Measurements from ENCODE around the gene HSD17B2.

HSD17B2 gene

DNA sequence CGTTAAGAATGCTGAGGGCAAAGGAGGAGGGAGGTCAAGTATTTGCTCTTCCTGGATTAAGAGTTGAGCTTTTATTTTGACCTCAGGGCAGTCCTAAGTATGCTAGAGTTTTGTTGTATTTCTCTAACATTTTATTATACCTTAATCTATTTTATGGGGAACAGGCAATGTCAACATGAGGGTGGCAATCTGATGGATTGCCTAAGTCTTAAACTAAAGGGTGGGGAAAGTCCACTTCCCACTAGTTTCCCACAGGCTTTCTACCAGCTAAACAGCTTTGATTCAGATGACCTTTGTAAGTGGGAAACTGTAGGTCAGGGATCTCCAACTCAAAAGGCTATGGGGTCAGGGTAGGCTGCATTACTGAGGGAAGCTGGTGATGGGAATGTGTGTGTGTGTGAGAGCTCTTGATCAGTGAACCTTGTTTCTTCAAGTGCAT, 24.9 kb downstream of the HSD17B2 start:
- TF ChIP-seq, protein P1, sequence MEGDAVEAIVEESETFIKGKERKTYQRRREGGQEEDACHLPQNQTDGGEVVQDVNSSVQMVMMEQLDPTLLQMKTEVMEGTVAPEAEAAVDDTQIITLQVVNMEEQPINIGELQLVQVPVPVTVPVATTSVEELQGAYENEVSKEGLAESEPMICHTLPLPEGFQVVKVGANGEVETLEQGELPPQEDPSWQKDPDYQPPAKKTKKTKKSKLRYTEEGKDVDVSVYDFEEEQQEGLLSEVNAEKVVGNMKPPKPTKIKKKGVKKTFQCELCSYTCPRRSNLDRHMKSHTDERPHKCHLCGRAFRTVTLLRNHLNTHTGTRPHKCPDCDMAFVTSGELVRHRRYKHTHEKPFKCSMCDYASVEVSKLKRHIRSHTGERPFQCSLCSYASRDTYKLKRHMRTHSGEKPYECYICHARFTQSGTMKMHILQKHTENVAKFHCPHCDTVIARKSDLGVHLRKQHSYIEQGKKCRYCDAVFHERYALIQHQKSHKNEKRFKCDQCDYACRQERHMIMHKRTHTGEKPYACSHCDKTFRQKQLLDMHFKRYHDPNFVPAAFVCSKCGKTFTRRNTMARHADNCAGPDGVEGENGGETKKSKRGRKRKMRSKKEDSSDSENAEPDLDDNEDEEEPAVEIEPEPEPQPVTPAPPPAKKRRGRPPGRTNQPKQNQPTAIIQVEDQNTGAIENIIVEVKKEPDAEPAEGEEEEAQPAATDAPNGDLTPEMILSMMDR (IDR thresholded peaks at IDR 0.05; ENCODE audit: low read depth, low read length) = no peak
- DNase-seq (ENCODE audit: low read depth in 2 of 2) = no peak
- no peak overlapping the region for H3K4me3 ChIP-seq (replicated peaks in 1 of 2; ENCODE audit: low read depth in 2 of 2, low read length in 2 of 2)

DNA sequence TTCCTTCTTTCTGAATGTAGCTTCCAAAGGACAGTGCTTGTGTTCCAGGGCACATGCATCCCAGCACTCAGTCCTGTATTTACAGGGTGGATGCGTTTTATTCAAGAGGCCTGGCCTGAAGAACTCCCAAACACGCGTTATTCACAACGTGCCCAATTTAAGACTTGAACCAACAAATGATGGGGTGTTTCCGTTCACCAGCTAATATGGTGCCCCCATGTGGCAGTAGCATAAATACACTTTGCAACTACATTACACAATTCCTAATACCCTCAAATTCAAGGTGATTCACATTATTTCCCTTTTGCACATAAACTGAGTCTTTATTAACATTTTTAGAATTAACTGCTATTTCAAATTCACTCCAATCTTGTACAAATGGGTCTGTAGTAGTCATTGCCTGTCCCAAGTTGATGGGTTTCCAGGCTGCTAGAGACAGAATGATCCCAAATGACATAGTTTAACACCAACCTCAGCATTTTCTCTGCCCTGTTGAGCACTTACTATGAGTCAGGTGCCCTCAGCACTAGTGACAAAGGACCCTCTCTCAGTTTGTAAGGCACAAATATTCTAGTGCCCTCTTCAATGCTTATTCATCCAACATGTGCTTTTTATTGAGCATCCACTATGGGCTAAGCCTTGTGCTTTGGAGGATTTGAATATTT, 26.9 kb downstream of the HSD17B2 start:
- TF ChIP-seq, protein P1 (IDR thresholded peaks at IDR 0.05; ENCODE audit: low read depth, low read length) = peak; percentile 48
- no peak overlapping the region for H3K4me3 ChIP-seq (replicated peaks in 1 of 2; ENCODE audit: low read depth in 2 of 2, low read length in 2 of 2)
- peak in 1 of 2 donors; percentile 63 for DNase-seq (ENCODE audit: low read depth in 2 of 2)

DNA sequence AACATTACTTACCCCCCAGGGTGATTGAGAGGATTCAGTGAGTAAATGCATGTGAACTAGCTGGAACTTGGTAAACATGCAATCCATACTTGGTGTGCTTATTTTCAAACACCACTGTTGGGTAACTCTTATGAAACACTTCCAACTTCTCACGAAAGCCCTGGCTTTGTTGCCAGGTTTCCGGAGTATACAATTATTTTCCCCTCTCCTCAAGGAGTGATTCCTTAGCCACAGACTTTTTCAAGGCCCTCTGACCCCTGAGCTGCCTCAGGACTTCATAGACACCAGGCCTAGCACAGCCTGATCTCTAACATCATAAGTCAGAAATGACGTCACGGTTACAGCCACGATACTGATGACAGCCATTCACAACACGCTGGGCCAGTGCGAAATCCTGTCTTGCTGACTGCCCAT, 27.6 kb downstream of the HSD17B2 start:
- TF ChIP-seq, protein P1 (IDR thresholded peaks at IDR 0.05; ENCODE audit: low read depth, low read length) = no peak
- DNase-seq (ENCODE audit: low read depth in 2 of 2) = peak; percentile 59 to 84
- H3K4me3 ChIP-seq (replicated peaks in 1 of 2; ENCODE audit: low read depth in 2 of 2, low read length in 2 of 2) = no peak overlapping the region

DNA sequence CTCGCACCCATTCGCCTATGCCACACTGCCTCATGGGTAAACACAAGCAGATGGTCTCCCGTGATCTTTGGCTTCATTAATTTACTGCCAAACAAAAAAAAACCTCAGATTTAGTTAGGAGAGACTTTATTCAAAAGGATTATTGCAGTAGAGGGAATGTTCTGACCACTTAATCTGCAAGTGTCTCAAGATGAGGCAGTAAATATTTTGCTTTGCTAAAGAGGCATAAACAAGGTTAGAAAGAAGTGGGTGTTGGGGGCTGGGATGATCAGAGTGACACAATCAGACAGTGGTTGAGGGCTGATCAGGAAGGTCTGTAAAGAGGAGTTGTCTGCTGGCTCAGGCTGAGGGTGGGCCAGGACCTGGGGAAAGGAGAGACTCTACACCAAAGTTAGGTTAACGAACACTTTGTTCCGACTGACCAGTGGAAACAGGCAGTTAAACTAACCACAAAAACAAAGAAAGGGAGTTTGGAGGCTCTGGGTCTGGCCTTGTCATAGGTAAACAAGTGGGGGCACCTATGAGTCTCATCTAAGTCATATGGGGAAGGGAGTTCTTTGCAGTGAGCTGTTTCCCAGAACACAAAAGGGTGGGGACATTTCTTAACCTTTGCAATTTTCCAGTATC, 28.5 kb downstream of the HSD17B2 start:
- TF ChIP-seq, protein P1 (IDR thresholded peaks at IDR 0.05; ENCODE audit: low read depth, low read length) = no peak
- no peak overlapping the region for H3K4me3 ChIP-seq (replicated peaks in 1 of 2; ENCODE audit: low read depth in 2 of 2, low read length in 2 of 2)
- peak in 1 of 2 donors; percentile 34 for DNase-seq (ENCODE audit: low read depth in 2 of 2)

DNA sequence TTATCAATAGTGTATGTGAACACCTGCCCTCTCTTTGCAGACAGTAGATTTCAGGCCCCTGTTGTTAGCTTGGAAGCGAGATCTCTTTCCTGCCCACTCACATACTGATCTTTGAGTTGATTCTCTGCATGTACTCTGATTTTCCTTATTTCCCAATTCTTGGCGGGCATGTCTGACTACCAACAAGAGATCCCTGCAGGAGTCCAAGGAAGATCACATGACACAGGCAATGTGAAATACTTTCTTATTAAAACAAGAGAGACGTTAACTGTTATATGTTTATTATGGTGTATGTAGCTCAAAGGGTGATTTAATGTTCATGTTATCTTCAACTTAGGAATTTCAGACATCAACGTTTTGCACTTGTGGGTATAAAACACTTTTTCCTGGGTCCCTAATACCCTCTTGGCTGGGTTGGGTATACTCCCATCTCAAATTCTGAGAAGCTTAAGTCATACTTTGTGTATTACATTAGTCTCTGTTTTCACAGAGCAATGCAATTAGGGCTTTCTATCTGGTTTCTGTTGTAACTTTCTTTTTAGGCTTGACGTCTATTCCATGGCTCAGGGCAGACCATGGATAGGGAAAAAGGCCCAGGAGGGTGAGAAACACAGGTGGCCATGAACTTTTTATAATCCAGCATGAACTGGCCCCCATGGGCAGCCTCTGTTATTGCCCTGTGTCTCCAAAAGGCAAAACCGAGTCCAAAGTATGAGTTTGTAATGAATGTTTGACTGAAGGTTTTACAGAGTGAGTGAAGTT, 32.2 kb downstream of the HSD17B2 start:
- TF ChIP-seq, protein P1 (IDR thresholded peaks at IDR 0.05; ENCODE audit: low read depth, low read length) = no peak
- DNase-seq (ENCODE audit: low read depth in 2 of 2) = no peak
- no peak overlapping the region for H3K4me3 ChIP-seq (replicated peaks in 1 of 2; ENCODE audit: low read depth in 2 of 2, low read length in 2 of 2)

DNA sequence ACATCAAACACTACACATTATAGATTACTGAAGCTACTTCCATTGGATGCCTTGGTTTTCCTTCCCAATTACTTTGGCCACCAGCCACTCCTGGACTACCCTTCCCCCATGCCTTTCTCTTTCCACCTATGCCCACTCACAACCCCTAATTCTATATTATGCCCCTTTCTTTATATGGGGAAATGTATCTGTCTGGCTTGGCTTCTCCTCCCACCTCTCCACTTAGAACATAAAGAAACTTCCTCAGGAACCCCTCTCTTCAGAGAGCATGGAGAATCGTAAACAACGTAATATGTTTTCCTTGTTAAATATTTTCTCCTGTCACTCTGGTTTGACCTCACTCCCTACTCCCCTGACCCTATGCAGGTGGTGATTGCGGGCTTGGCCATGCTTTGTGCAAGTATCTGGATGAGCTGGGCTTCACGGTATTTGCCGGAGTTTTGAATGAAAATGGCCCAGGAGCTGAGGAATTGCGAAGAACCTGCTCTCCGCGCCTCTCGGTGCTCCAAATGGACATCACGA, 32.8 kb downstream of the HSD17B2 start:
- no peak for DNase-seq (ENCODE audit: low read depth in 2 of 2)

More for the DNA sequence above, 32.8 kb downstream of the HSD17B2 start:
- H3K4me3 ChIP-seq (replicated peaks in 1 of 2; ENCODE audit: low read depth in 2 of 2, low read length in 2 of 2) = no peak overlapping the region
- TF ChIP-seq, protein P1 (IDR thresholded peaks at IDR 0.05; ENCODE audit: low read depth, low read length) = no peak

Data from cardiac fibroblast (primary cell).